Midbrain (tissue), 1 donor: ENCODE results near the gene DNAJB5.
"Not testable (repeated sequence)": the region's sequence is repeated elsewhere in the genome, so short reads cannot be mapped to it uniquely, and the experiment has no call there.

Experiments
- DNase-seq: peaks from one replicate; lab custom pipeline; 2025; lab: John Stamatoyannopoulos, UW

DNAJB5 gene

GRCh38 chr9:35000535-35001284 lies 11.2 kb downstream of the DNAJB5 start:
- no peak for DNase-seq

GRCh38 chr9:35001285-35001677 lies 11.7 kb downstream of the DNAJB5 start:
- no peak for DNase-seq

GRCh38 chr9:35001803-35002502 lies 12.4 kb downstream of the DNAJB5 start:
- no peak for DNase-seq

- DNase-seq: no peak
Measured at GRCh38 chr9:35002623-35003022, 13.1 kb downstream of the DNAJB5 start.

GRCh38 chr9:35004299-35004698 lies 14.8 kb downstream of the DNAJB5 start:
- not testable (repeated sequence) for DNase-seq

GRCh38 chr9:35010351-35010958 lies 20.9 kb downstream of the DNAJB5 start:
- no peak for DNase-seq

GRCh38 chr9:35014517-35014916 lies 25.0 kb downstream of the DNAJB5 start:
- no peak for DNase-seq

- not testable (repeated sequence) for DNase-seq
Measured at GRCh38 chr9:35023443-35023842, 33.9 kb downstream of the DNAJB5 start.

- DNase-seq: no peak
Measured at GRCh38 chr9:35026671-35027070, 37.1 kb downstream of the DNAJB5 start.

GRCh38 chr9:35027374-35027773 lies 37.8 kb downstream of the DNAJB5 start:
- no peak for DNase-seq

- no peak for DNase-seq
Measured at GRCh38 chr9:35027860-35028259, 38.3 kb downstream of the DNAJB5 start.

GRCh38 chr9:35028341-35028740 lies 38.8 kb downstream of the DNAJB5 start:
- DNase-seq: no peak

- no peak for DNase-seq
Measured at GRCh38 chr9:35029241-35029640, 39.7 kb downstream of the DNAJB5 start.

- no peak for DNase-seq
Measured at GRCh38 chr9:35029852-35030251, 40.3 kb downstream of the DNAJB5 start.

GRCh38 chr9:35033101-35033500 lies 43.6 kb downstream of the DNAJB5 start:
- no peak for DNase-seq

- DNase-seq: no peak
Measured at GRCh38 chr9:35035851-35036701, 46.5 kb downstream of the DNAJB5 start.

- DNase-seq: no peak
Measured at GRCh38 chr9:35042081-35042604, 52.6 kb downstream of the DNAJB5 start.

- no peak for DNase-seq
Measured at GRCh38 chr9:35042891-35043545, 53.5 kb downstream of the DNAJB5 start.

GRCh38 chr9:35044071-35044470 lies 54.5 kb downstream of the DNAJB5 start:
- DNase-seq: no peak
